EL (cell line): Measurements from ENCODE around the gene TSPAN14.

Experiments used
- DNase-seq: peaks from one replicate; pipeline ENCODE4 v3.0.0-alpha.2; 2016

The TSPAN14 gene

GRCh38 chr10:80491251-80492102 lies 37.4 kb downstream of the TSPAN14 start:
- no peak for DNase-seq

GRCh38 chr10:80492848-80493521 lies 38.9 kb downstream of the TSPAN14 start:
- DNase-seq: no peak

GRCh38 chr10:80493522-80494051 lies 39.5 kb downstream of the TSPAN14 start:
- DNase-seq: no peak

GRCh38 chr10:80496555-80497172 lies 42.6 kb downstream of the TSPAN14 start:
- no peak for DNase-seq

- DNase-seq: peak; percentile 56
Observed at GRCh38 chr10:80497187-80498077, 43.3 kb downstream of the TSPAN14 start.

- no peak for DNase-seq
Observed at GRCh38 chr10:80498078-80498832, 44.1 kb downstream of the TSPAN14 start.

GRCh38 chr10:80498833-80499741 lies 45.0 kb downstream of the TSPAN14 start:
- DNase-seq: peak; percentile 98

GRCh38 chr10:80500572-80501380 lies 46.7 kb downstream of the TSPAN14 start:
- DNase-seq: no peak

- DNase-seq: peak; percentile 70
Observed at GRCh38 chr10:80501381-80501912, 47.3 kb downstream of the TSPAN14 start.

- peak; percentile 66 for DNase-seq
Observed at GRCh38 chr10:80501913-80502521, 47.9 kb downstream of the TSPAN14 start.

- DNase-seq: no peak
Observed at GRCh38 chr10:80502621-80503583, 48.8 kb downstream of the TSPAN14 start.

- DNase-seq: no peak
Observed at GRCh38 chr10:80503584-80504157, 49.6 kb downstream of the TSPAN14 start.

- DNase-seq: no peak
Observed at GRCh38 chr10:80504158-80504811, 50.2 kb downstream of the TSPAN14 start.

GRCh38 chr10:80504897-80505465 lies 50.9 kb downstream of the TSPAN14 start:
- no peak for DNase-seq

- peak; percentile 85 for DNase-seq
Observed at GRCh38 chr10:80506189-80506575, 52.1 kb downstream of the TSPAN14 start.

- DNase-seq: no peak
Observed at GRCh38 chr10:80506836-80507487, 52.9 kb downstream of the TSPAN14 start.
